HepG2 (cell line): ENCODE measurements around the gene NR2F6. TPM values are rescaled to one million over a fixed set of nuclear protein-coding genes. Genes with fewer than 3 reads are reported as not detected.

ENCODE experiments used
- DNMT1 ChIP-seq: sonication (generic); formaldehyde crosslinking; IDR thresholded peaks from 2 replicates; pipeline ENCODE4 v1.5.1; 2020; ENCODE audit warnings: mild to moderate bottlenecking, missing genetic modification reagents
- HNRNPUL1 ChIP-seq: fragments of 200-400 bp; formaldehyde crosslinking; IDR thresholded peaks from 2 replicates; pipeline ENCODE4 v1.6.1; 2017; ENCODE audit warnings: low read depth, mild to moderate bottlenecking, low read length, moderate library complexity
- MAZ ChIP-seq, 2 experiments: sonication (generic) in 1 of 2; formaldehyde crosslinking in 1 of 2; IDR thresholded peaks; 2 replicates each; pipeline versions ENCODE4 v1.5.0 to v1.6.1; 2012 to 2020; ENCODE audit warnings: low read depth in 2 of 2, mild to moderate bottlenecking in 2 of 2, borderline replicate concordance in 1 of 2, improper control_type of control experiment in 1 of 2, low read length in 1 of 2, missing genetic modification reagents in 1 of 2, moderate library complexity in 1 of 2
- PRMT3 ChIP-seq: sonication (generic); formaldehyde crosslinking; IDR thresholded peaks from 2 replicates; pipeline ENCODE4 v1.8.1; 2022; ENCODE audit warnings: low read depth, mild to moderate bottlenecking, moderate library complexity, missing genetic modification reagents, borderline replicate concordance
- TAF1 ChIP-seq: sonication (generic); formaldehyde crosslinking; IDR thresholded peaks from 2 replicates; pipeline ENCODE4 v1.4.0; 2020; ENCODE audit warnings: missing genetic modification reagents
- ZFAT ChIP-seq: sonication (generic); formaldehyde crosslinking; conservative IDR thresholded peaks from 2 replicates; pipeline ENCODE4 v1.8.1; 2023; ENCODE audit warnings: missing genetic modification reagents, inconsistent platforms
- ZFP41 ChIP-seq: sonication (generic); formaldehyde crosslinking; IDR thresholded peaks from 2 replicates; pipeline ENCODE4 v1.4.0; 2020; ENCODE audit warnings: mild to moderate bottlenecking, missing genetic modification reagents, borderline replicate concordance
- ZKSCAN8 ChIP-seq: IDR thresholded peaks from 2 replicates; pipeline ENCODE4 v1.6.1; 2016; ENCODE audit warnings: borderline replicate concordance, missing genetic modification reagents, missing compliant biosample characterization
- ZNF234 ChIP-seq: sonication (generic); formaldehyde crosslinking; conservative IDR thresholded peaks from 2 replicates; pipeline ENCODE4 v1.5.1; 2020; ENCODE audit warnings: mild to moderate bottlenecking, missing genetic modification reagents
- ZNF446 ChIP-seq: sonication (generic); formaldehyde crosslinking; IDR thresholded peaks from 2 replicates; pipeline ENCODE4 v1.5.0; 2020; ENCODE audit warnings: mild to moderate bottlenecking, missing genetic modification reagents
- ZNF564 ChIP-seq: sonication (generic); formaldehyde crosslinking; IDR thresholded peaks from 2 replicates; pipeline ENCODE4 v1.8.1; 2023; ENCODE audit warnings: mild to moderate bottlenecking, missing genetic modification reagents
- ZNF614 ChIP-seq: IDR thresholded peaks from 2 replicates; pipeline ENCODE4 v1.6.1; 2018; ENCODE audit warnings: missing biosample characterization, missing genetic modification reagents, inconsistent platforms, borderline replicate concordance
- ZZZ3 ChIP-seq: sonication (generic); formaldehyde crosslinking; IDR thresholded peaks from 2 replicates; pipeline ENCODE4 v1.4.0; 2020; ENCODE audit warnings: missing genetic modification reagents, mild to moderate bottlenecking, borderline replicate concordance
- polyA plus RNA-seq, 8 experiments: library from polyadenylated mRNA; depleted of rRNA in 3 of 8; stranded (reverse) in 7 of 8; unstranded in 1 of 8; fragments of >200 nt; fragmentation: Illumina TruSeq in 4 of 8; extraction: Trizol in 4 of 8; gene quantifications; 2 replicates each; pipeline versions ENCODE4 v1.2.1 to v1.2.3, GENCODE V29; 2011 to 2016; ENCODE audit warnings: low read depth in 4 of 8, missing spikeins in 1 of 8, mixed read lengths in 1 of 8; ENCODE audit not compliant: insufficient read depth in 1 of 8
- total RNA-seq, 5 experiments: library from RNA; depleted of rRNA; stranded (reverse); fragments of >200 nt; fragmentation: Illumina TruSeq; extraction: Trizol; gene quantifications; 2 replicates each; pipeline ENCODE4 v1.2.3, GENCODE V29; 2016; ENCODE audit warnings: low read depth in 1 of 5
- TF ChIP-seq, protein P1 (sequence below): sonication (generic); formaldehyde crosslinking; IDR thresholded peaks from 2 replicates; pipeline ENCODE4 v1.5.0; 2020; ENCODE audit warnings: missing genetic modification reagents
- TF ChIP-seq, protein P2 (sequence below): sonication (generic); formaldehyde crosslinking; IDR thresholded peaks from 2 replicates; pipeline ENCODE4 v1.5.1; 2020; ENCODE audit warnings: missing genetic modification reagents, mild to moderate bottlenecking, borderline replicate concordance
- TF ChIP-seq, protein P3 (sequence below): sonication (generic); formaldehyde crosslinking; IDR thresholded peaks from 2 replicates; pipeline ENCODE4 v1.5.1; 2020; ENCODE audit warnings: missing genetic modification reagents, mild to moderate bottlenecking, borderline replicate concordance
- TF ChIP-seq, protein P4 (sequence below): sonication (generic); formaldehyde crosslinking; IDR thresholded peaks from 2 replicates; pipeline ENCODE4 v1.4.0; 2020; ENCODE audit warnings: mild to moderate bottlenecking, missing genetic modification reagents, borderline replicate concordance
- TF ChIP-seq, protein P5 (sequence below): IDR thresholded peaks from 2 replicates; pipeline ENCODE4 v1.6.1; 2012; ENCODE audit warnings: inconsistent platforms
- TF ChIP-seq, protein P6 (sequence below): sonication (generic); formaldehyde crosslinking; IDR thresholded peaks from 2 replicates; pipeline ENCODE4 v1.8.0; 2022; ENCODE audit warnings: missing genetic modification reagents, mild to moderate bottlenecking, moderate library complexity, borderline replicate concordance

Gene NR2F6
- total and polyA plus RNA-seq, 2 of the 13 experiments (the other 11 are each of a cell fraction or from before 2014, with no cell fraction given): 30.9 to 72.4 TPM

DNA sequence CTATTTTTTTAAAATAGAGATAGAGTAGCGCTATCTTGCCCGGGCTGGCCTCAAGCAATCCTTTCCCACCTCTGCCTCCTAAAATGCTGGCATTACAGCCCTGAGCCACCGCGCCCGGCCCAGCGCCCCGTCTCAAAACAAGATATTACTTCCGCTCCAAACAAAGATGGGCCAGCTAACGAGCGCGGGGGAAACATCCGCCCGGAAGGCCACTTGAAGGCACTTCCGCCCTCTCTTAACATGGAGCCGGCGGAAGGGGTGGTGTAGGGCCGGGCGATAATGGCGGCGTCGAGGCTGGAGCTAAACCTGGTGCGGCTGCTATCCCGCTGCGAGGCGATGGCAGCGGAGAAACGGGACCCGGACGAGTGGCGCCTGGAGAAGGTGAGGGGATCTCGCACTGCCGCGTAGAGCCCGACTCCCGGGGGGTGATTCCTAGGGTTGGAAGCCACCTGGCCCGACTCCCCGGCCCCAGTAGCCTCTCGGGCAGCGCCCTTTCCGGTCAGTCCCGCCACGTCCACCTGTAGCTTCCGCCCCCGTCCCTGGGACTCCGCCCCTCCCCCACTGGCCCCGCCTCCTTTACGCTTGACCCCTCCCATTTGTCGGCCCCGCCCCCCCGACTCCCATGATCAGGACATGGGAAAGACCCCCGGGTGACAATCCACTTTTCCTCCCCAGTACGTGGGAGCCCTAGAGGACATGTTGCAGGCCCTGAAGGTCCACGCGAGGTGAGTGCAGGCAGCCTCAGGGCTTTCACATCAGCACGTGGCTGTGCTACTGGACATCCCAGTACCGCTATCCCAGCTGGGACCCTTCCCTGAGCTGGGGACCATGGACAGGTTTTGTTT is 30.4 kb downstream of the NR2F6 start, which contains the start of gene USE1 (continued):
- no peak for TF ChIP-seq ZNF234
- no peak for TF ChIP-seq MAZ (IDR thresholded peaks at IDR 0.05; ENCODE audit: borderline replicate concordance, low read depth, low read length)
- peak; percentile 67 for TF ChIP-seq MAZ (CRISPR knock-in tag; IDR thresholded peaks at IDR 0.05; ENCODE audit: low read depth)
- TF ChIP-seq ZNF564 (CRISPR knock-in tag): peak; percentile 75; the same call in 1 of the 2 replicates
- peak; percentile 80; the same call in 1 of the 2 replicates for TF ChIP-seq ZNF446 (CRISPR knock-in tag)
- no peak for TF ChIP-seq ZZZ3 (CRISPR knock-in tag)
- no peak; the same call in 1 of the 2 replicates for TF ChIP-seq ZKSCAN8 (CRISPR knock-in tag)
- TF ChIP-seq, protein P1, sequence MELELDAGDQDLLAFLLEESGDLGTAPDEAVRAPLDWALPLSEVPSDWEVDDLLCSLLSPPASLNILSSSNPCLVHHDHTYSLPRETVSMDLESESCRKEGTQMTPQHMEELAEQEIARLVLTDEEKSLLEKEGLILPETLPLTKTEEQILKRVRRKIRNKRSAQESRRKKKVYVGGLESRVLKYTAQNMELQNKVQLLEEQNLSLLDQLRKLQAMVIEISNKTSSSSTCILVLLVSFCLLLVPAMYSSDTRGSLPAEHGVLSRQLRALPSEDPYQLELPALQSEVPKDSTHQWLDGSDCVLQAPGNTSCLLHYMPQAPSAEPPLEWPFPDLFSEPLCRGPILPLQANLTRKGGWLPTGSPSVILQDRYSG (CRISPR knock-in tag): peak; percentile 65; the same call in 1 of the 2 replicates
- TF ChIP-seq, protein P2, sequence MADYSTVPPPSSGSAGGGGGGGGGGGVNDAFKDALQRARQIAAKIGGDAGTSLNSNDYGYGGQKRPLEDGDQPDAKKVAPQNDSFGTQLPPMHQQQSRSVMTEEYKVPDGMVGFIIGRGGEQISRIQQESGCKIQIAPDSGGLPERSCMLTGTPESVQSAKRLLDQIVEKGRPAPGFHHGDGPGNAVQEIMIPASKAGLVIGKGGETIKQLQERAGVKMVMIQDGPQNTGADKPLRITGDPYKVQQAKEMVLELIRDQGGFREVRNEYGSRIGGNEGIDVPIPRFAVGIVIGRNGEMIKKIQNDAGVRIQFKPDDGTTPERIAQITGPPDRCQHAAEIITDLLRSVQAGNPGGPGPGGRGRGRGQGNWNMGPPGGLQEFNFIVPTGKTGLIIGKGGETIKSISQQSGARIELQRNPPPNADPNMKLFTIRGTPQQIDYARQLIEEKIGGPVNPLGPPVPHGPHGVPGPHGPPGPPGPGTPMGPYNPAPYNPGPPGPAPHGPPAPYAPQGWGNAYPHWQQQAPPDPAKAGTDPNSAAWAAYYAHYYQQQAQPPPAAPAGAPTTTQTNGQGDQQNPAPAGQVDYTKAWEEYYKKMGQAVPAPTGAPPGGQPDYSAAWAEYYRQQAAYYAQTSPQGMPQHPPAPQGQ: no peak
- TF ChIP-seq TAF1: peak; percentile 96
- TF ChIP-seq, protein P3, sequence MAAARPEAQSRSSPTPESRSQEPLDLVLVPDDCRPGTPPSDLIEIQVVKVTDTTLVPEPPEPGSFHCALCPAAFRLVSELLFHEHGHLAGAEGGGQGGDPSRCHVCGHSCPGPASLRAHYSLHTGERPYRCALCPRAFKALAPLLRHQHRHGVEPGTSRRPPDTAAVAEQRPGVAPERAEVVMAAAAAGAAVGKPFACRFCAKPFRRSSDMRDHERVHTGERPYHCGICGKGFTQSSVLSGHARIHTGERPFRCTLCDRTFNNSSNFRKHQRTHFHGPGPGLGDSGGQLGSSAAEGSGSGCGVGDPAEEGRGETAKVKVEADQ (CRISPR knock-in tag): peak; percentile 74; the same call in 1 of the 2 replicates
- TF ChIP-seq ZNF614 (CRISPR knock-in tag): peak; percentile 72; the same call in 1 of the 2 replicates
- TF ChIP-seq, protein P4, sequence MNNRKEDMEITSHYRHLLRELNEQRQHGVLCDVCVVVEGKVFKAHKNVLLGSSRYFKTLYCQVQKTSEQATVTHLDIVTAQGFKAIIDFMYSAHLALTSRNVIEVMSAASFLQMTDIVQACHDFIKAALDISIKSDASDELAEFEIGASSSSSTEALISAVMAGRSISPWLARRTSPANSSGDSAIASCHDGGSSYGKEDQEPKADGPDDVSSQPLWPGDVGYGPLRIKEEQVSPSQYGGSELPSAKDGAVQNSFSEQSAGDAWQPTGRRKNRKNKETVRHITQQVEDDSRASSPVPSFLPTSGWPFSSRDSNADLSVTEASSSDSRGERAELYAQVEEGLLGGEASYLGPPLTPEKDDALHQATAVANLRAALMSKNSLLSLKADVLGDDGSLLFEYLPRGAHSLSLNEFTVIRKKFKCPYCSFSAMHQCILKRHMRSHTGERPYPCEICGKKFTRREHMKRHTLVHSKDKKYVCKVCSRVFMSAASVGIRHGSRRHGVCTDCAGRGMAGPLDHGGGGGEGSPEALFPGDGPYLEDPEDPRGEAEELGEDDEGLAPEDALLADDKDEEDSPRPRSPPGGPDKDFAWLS (CRISPR knock-in tag): no peak
- no peak for TF ChIP-seq ZFAT (CRISPR knock-in tag)
- TF ChIP-seq DNMT1 (CRISPR knock-in tag): no peak
- no peak for TF ChIP-seq HNRNPUL1
- TF ChIP-seq, protein P5, sequence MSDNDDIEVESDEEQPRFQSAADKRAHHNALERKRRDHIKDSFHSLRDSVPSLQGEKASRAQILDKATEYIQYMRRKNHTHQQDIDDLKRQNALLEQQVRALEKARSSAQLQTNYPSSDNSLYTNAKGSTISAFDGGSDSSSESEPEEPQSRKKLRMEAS: peak; percentile 80
- TF ChIP-seq, protein P6, sequence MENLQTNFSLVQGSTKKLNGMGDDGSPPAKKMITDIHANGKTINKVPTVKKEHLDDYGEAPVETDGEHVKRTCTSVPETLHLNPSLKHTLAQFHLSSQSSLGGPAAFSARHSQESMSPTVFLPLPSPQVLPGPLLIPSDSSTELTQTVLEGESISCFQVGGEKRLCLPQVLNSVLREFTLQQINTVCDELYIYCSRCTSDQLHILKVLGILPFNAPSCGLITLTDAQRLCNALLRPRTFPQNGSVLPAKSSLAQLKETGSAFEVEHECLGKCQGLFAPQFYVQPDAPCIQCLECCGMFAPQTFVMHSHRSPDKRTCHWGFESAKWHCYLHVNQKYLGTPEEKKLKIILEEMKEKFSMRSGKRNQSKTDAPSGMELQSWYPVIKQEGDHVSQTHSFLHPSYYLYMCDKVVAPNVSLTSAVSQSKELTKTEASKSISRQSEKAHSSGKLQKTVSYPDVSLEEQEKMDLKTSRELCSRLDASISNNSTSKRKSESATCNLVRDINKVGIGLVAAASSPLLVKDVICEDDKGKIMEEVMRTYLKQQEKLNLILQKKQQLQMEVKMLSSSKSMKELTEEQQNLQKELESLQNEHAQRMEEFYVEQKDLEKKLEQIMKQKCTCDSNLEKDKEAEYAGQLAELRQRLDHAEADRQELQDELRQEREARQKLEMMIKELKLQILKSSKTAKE (CRISPR knock-in tag): no peak
- no peak for TF ChIP-seq ZFP41 (CRISPR knock-in tag)
- TF ChIP-seq PRMT3 (CRISPR knock-in tag): no peak
